Measurements from ENCODE around the gene ADIG.

Gene ADIG

DNA sequence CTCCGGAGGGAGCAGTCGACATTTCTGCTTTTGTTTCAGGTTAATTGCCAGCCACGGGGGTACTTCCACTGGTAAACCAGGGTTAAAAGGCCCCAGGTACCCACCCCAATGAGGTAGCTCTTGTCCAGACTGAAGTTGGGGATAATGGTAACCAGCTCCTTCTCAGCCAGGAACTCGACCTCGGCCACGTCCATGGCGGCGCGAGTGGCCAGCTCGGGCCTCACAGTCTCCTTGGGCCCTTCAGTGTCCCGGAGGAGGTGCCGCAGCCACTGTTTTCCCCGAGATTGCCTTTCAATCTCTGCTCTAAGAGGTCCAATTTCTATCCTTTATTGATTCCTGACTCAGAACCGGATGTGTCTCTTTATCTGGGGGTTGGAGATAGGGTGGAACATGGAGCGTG lies 34.3 kb downstream of the ADIG start:
- TF ChIP-seq ZFX (IDR thresholded peaks at IDR 0.05; ENCODE audit: borderline replicate concordance) = no peak
- TF ChIP-seq, protein P1, sequence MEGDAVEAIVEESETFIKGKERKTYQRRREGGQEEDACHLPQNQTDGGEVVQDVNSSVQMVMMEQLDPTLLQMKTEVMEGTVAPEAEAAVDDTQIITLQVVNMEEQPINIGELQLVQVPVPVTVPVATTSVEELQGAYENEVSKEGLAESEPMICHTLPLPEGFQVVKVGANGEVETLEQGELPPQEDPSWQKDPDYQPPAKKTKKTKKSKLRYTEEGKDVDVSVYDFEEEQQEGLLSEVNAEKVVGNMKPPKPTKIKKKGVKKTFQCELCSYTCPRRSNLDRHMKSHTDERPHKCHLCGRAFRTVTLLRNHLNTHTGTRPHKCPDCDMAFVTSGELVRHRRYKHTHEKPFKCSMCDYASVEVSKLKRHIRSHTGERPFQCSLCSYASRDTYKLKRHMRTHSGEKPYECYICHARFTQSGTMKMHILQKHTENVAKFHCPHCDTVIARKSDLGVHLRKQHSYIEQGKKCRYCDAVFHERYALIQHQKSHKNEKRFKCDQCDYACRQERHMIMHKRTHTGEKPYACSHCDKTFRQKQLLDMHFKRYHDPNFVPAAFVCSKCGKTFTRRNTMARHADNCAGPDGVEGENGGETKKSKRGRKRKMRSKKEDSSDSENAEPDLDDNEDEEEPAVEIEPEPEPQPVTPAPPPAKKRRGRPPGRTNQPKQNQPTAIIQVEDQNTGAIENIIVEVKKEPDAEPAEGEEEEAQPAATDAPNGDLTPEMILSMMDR (IDR thresholded peaks at IDR 0.05) = no peak
- no peak overlapping the region for H3K27ac ChIP-seq

DNA sequence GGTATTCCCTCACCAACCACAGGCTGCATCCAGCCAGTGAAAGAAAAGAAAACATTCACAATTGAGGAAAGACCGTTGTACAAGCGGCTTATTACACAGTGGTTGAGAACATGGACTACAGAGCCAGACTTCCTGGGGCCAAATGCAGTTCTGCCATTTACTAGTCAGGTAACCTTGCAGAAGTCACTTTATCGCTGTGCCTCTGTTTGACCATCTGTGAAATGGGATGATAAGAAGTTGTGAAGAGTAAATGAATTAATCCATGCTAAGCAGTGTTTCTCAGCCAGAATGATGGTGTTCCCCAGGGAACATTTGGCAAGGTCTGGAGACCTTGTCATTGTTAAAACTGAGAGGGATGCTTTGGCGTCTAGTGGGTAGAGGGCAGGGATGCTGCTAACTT lies 35.5 kb downstream of the ADIG start:
- H3K27ac ChIP-seq = no peak overlapping the region

DNA sequence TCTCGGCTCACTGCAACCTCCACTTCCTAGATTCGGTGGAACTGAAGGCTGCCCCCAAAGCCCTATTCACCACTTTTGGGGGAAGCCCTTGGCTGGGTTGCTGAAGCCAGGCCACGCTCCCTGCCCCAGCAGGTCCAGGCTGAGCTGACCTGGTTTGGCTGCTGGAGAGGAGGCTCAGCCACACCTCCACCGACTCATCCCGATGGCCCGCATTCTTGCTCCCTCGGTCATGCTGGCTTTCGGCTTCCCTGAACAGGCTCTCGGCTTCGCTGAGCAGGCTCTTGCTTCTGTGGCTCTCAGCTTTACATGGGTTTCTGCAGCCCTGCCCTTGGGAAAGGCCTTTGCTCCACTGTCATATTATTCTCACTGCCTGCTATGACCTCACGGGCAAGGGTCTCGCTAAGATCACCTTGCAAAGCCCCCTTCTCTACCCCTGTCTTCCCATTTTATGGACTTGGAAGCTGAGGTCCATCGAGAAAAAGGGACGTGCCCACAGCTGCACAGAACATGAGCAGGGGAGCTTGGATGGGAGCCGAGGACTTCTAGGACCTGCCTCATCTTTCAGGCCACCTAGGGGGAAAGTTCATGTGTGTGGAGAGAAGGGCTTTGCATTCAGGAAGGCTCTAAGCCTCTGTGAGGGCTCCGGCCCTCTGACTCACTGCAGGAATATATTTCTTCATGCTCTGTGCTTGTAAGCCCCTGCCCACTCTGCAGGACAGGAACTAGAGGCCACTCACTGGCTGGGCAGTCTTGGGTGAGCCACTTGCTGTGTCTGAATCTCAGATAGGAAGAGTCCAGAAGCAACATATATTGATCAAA lies 36.2 kb downstream of the ADIG start:
- no peak for TF ChIP-seq ZFX (IDR thresholded peaks at IDR 0.05; ENCODE audit: borderline replicate concordance)
- TF ChIP-seq, protein P1 (IDR thresholded peaks at IDR 0.05) = no peak
- no peak overlapping the region for H3K27ac ChIP-seq

More for the DNA sequence above, 35.5 kb downstream of the ADIG start:
- TF ChIP-seq, protein P1 (IDR thresholded peaks at IDR 0.05) = no peak
- TF ChIP-seq ZFX (IDR thresholded peaks at IDR 0.05; ENCODE audit: borderline replicate concordance) = no peak

DNA sequence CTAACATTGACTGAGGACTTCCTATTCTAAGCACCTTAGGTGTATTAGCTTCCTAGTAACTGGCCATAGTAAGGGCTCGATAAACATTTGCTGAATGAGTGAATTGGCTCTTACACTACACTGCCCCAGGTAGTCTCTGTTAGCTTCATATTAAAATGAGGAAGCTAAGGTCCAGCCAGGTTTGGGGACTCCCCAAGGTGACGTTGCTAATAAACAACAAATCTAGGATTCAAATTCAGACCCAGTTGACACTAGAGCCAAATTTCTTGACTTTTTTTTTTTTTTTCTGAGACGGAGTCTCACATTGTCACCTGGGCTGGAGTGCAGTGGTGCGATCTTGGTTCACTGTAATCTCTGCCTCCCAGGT lies 36.8 kb downstream of the ADIG start:
- TF ChIP-seq, protein P1 (IDR thresholded peaks at IDR 0.05) = no peak
- TF ChIP-seq ZFX (IDR thresholded peaks at IDR 0.05; ENCODE audit: borderline replicate concordance) = no peak
- no peak overlapping the region for H3K27ac ChIP-seq

DNA sequence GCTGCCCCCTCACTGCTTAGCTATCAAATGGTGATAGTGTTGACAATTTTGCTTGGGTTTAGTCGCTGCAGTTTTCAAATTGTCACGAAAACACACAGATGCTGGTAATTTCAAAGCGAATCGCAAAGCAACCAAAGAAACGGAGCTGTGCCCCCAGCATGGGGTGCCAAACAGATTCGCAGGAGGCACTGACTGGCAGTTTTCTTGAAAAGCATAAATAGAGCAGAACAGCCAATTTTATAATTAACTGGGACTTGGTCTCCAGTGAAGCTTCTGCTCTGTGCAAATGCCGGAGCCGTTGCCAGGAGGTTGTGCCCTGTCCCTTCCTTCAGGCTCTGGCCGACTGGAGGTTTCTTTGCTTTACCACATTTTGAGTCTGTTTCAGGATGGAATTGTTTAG lies 39.4 kb downstream of the ADIG start:
- H3K27ac ChIP-seq = no peak overlapping the region
- TF ChIP-seq, protein P1 (IDR thresholded peaks at IDR 0.05) = no peak
- no peak for TF ChIP-seq ZFX (IDR thresholded peaks at IDR 0.05; ENCODE audit: borderline replicate concordance)

DNA sequence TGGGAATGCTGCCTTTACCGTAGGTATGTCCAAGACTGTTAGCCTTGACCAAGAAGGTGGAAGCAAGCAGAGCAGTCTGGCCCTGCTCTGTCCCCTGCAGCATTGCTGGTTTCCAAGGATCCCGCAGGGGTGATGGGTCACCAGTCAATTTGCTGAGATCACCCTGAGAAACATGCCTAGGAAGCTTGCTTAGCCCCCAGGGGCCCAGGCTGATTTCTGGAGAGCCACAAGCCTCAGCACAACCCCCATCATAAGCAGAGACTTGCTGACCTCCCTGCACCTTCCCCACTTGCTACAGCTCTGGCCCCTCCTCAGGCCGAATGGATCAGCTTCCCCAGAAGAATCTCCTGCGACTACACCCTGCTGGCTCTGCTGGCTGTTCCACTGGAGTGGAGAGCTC lies 42.1 kb downstream of the ADIG start:
- TF ChIP-seq ZFX (IDR thresholded peaks at IDR 0.05; ENCODE audit: borderline replicate concordance) = no peak
- TF ChIP-seq, protein P1 (IDR thresholded peaks at IDR 0.05) = no peak
- no peak overlapping the region for H3K27ac ChIP-seq

DNA sequence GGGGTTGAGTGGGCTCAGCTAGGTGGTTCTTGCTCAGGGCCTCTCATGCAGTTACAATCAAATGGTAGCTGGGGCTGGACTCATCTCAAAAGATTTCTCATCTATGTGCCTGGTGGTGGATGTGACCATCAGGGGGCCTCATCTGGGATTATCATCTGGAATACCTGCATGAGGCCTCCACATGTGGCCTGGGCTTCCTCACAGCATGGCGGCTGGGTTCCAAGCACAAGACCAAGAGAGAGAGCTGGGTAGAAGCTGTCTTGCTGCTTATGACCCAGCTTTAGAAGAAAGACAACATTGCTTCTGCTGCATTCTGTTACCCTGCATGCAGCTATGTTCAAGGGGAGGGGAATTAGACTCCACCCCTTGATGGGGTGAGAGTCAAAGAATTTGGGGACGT lies 43.1 kb downstream of the ADIG start:
- H3K27ac ChIP-seq = no peak overlapping the region
- TF ChIP-seq ZFX (IDR thresholded peaks at IDR 0.05; ENCODE audit: borderline replicate concordance) = no peak
- TF ChIP-seq, protein P1 (IDR thresholded peaks at IDR 0.05) = no peak

Data from 22Rv1 (cell line).